Right lobe of liver (tissue), 6 donors: ENCODE results near the gene PLCB1. TPM values are rescaled to one million over a fixed set of nuclear protein-coding genes. Genes with fewer than 3 reads are reported as not detected.

Source experiments
- ATAC-seq, 4 donors: fragments of 200-7000 bp; cut with Tn5 transposase; one replicate each; pipeline ENCODE4 v1.9.1; 2020; ENCODE audit warnings: mild to moderate bottlenecking in 4 of 4, moderate library complexity in 4 of 4
- DNase-seq, 3 donors: peaks; one replicate each; pipeline ENCODE4 v3.0.0-alpha.2; 2020
- H3K27ac ChIP-seq, 3 donors: fragments of 200-600 bp; one replicate each; pipeline ENCODE4 v1.8.0; 2022
- H3K27me3 ChIP-seq, 2 donors: fragments of 200-600 bp; one replicate each; pipeline ENCODE4 v1.8.0; 2022
- H3K36me3 ChIP-seq, 4 donors: fragments of 200-600 bp; sonication (generic) in 1 of 4; one replicate each; pipeline versions ENCODE4 v1.5.1 to v1.8.0; 2017 to 2022; ENCODE audit warnings: control low read depth in 1 of 4
- H3K4me1 ChIP-seq, 4 donors: fragments of 200-600 bp; sonication (generic) in 1 of 4; one replicate each; pipeline versions ENCODE4 v1.5.1 to v1.8.0; 2017 to 2022; ENCODE audit warnings: control low read depth in 1 of 4
- H3K4me3 ChIP-seq, 3 donors: fragments of 200-600 bp; one replicate each; pipeline ENCODE4 v1.8.0; 2022
- H3K9me3 ChIP-seq, 4 donors: fragments of 200-600 bp; sonication (generic) in 1 of 4; one replicate each; pipeline versions ENCODE4 v1.5.1 to v1.8.0; 2017 to 2022; ENCODE audit warnings: control low read depth in 1 of 4
- CTCF ChIP-seq, 4 donors: fragments of 200-600 bp in 3 of 4; fragments of 450-650 bp in 1 of 4; IDR thresholded peaks; one replicate each; pipeline versions ENCODE4 v1.5.1 to v1.8.0; 2016 to 2022; ENCODE audit warnings: antibody characterized with exemption in 4 of 4, mild to moderate bottlenecking in 2 of 4
- POLR2A ChIP-seq: fragments of 450-650 bp; IDR thresholded peaks from one replicate; pipeline ENCODE4 v1.6.1; 2017; ENCODE audit warnings: antibody characterized with exemption, mild to moderate bottlenecking
- WGBS: methylation state at CpG from one replicate; pipeline ENCODE4 v1.1.6; 2018; ENCODE audit warnings: low coverage, low lambda C conversion rate; ENCODE audit not compliant: insufficient coverage; ENCODE audit errors: missing lambda C conversion rate; 5-methylcytosine and 5-hydroxymethylcytosine counted together
- intact Hi-C, 2 donors: fragments of 100-400 bp; cut with DNase I; formaldehyde crosslinking; loops; one replicate each; pipeline versions ENCODE4 v1.11.2 to v1.14.1; 2022
- total RNA-seq, 6 experiments: library from RNA; depleted of rRNA in 2 of 6; stranded (reverse); fragments of >200 nt in 2 of 6; fragmentation: NEBNext Ultra II Directional in 3 of 6; extraction: Animal tissue kit (Norgen Biotek cat#: 25700) in 3 of 6; gene quantifications; one replicate each; pipeline versions ENCODE4 v1.1.0 to v1.2.4, GENCODE V29; 2016 to 2023
- donor health status: DM: no; HTN: yes; CAD: no.
- donor health status: DM: no; HTN: no; CAD: no.
- donor health status: DM: no; HTN: no; CAD: no.
- donor health status: DM: no; HTN: yes; CAD: no.
- donor health status: DM: no; HTN: yes; CAD: no.

PLCB1 gene
- total RNA-seq, 6 experiments from 2014 or later, result 5.0 to 9.9 (median 5.7) TPM

GRCh38 chr20:8527998-8528723, 396.1 kb downstream of the PLCB1 start:
- Histone ChIP-seq H3K27ac (no peak overlapping the region), H3K36me3 (no peaks in the 10 kb centered on the region), H3K4me1 (no peaks in the 10 kb centered on the region), H3K27me3 (no peaks in the 10 kb centered on the region), H3K9me3 (no peaks in the 10 kb centered on the region), H3K4me3 (no peak overlapping the region)
- no peak for ATAC-seq
- DNase-seq, result no peak
- 42% methylated on average over 4 of the region's 4 CpGs for WGBS
- intact Hi-C loops, result no loop called here
- no peak for TF ChIP-seq CTCF (IDR thresholded peaks at IDR 0.05)
- no peak for TF ChIP-seq POLR2A

GRCh38 chr20:8530022-8530421, 398.0 kb downstream of the PLCB1 start:
- H3K4me1 ChIP-seq, result no peaks in the 10 kb centered on the region
- no peaks in the 10 kb centered on the region for H3K36me3 ChIP-seq
- 40% methylated on average over 1 of the region's 1 CpG for WGBS
- intact Hi-C loops, result no loop called here
- H3K4me3 ChIP-seq, result no peak overlapping the region
- H3K27me3 ChIP-seq, result no peaks in the 10 kb centered on the region
- no peak overlapping the region for H3K27ac ChIP-seq
- no peak for TF ChIP-seq CTCF (IDR thresholded peaks at IDR 0.05)
- no peak for TF ChIP-seq POLR2A
- ATAC-seq (no peak), DNase-seq (no peak)
- no peaks in the 10 kb centered on the region for H3K9me3 ChIP-seq

- Histone ChIP-seq H3K36me3 (no peaks in the 10 kb centered on the region), H3K27ac (no peak overlapping the region), H3K27me3 (no peaks in the 10 kb centered on the region), H3K9me3 (no peaks in the 10 kb centered on the region), H3K4me3 (no peak overlapping the region), H3K4me1 (no peaks in the 10 kb centered on the region)
- intact Hi-C loops, result no loop called here
- TF ChIP-seq CTCF (IDR thresholded peaks at IDR 0.05), result no peak
- no peak for TF ChIP-seq POLR2A
- no peak for ATAC-seq
- DNase-seq, result no peak
- WGBS, result 82% methylated on average over 3 of the region's 3 CpGs
Observed at GRCh38 chr20:8532169-8532568, 400.1 kb downstream of the PLCB1 start.

DNA sequence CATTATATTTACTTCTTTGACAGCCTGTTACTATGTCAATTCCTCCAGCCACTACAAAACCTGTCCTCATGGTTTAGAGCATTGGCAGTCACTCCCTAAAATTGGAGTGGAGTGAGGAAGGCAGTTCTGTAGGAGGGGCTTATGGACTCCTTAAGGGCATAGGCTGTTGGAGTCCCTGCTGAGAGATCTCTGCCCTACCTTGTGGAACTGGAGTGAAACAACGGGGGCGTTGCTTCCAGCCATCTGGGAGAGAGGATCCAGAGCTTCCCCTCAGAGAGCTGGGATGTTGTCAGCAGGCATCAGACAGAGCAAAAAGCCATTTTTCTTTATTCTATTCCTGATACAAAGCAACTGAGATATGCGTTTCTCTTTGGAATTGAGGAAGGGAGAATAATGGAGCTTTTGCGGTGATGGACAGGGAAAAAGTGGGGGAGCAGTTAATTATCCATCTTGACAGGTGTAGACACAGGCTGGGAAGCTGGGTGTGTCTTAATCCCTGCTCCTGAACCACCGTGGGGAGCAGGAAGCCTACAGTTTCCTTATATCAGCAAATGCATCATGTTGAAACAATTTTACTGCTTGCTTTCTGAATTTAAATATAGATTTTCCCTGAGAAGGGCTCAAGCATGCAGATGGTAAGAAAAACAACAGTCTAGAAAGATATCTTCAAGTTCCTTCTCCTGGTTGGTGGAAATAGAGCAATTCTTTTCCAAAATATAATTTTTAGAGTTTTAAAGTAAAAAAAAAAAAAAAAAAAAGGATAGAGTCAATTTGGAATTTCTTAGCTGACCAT, 402.5 kb downstream of the PLCB1 start:
- 54% methylated on average over 4 of the region's 5 CpGs for WGBS
- intact Hi-C loops, result no loop called here
- no peaks in the 10 kb centered on the region for H3K4me1 ChIP-seq
- H3K4me3 ChIP-seq, result no peak overlapping the region
- TF ChIP-seq CTCF (IDR thresholded peaks at IDR 0.05), result no peak
- TF ChIP-seq POLR2A, result no peak
- ATAC-seq (no peak), DNase-seq (no peak)
- no peaks in the 10 kb centered on the region for H3K36me3 ChIP-seq
- no peaks in the 10 kb centered on the region for H3K9me3 ChIP-seq
- H3K27me3 ChIP-seq, result no peaks in the 10 kb centered on the region
- no peak overlapping the region for H3K27ac ChIP-seq
